Measurements from ENCODE around the gene PTH2. TPM values are rescaled to one million over a fixed set of nuclear protein-coding genes. Genes with fewer than 3 reads are reported as not detected.

PTH2 gene
- total and polyA plus RNA-seq, 2 of the 8 experiments (the other 6 are each of a cell fraction or from before 2014, with no cell fraction given), result not detected

- no peak overlapping the region for H2BK120ac ChIP-seq (replicated peaks; ENCODE audit: low read depth, low read length)
- H3K4ac ChIP-seq (replicated peaks; ENCODE audit: insufficient read length, low read depth, low read length), result no peak overlapping the region
- H3K18ac ChIP-seq (ENCODE audit: extremely low read depth, low read length), result no peak overlapping the region; the same call in 1 of the 2 replicates
- no peak overlapping the region for H3K56ac ChIP-seq (replicated peaks; ENCODE audit: insufficient read length, low read depth, low read length)
- H3K27me3 ChIP-seq (replicated peaks in 1 of 4; ENCODE audit: control insufficient read depth in 3 of 4, extremely low read depth in 1 of 4, insufficient read depth in 3 of 4, low read length in 3 of 4), result no peaks in the 10 kb centered on the region
- H3K4me1 ChIP-seq (replicated peaks in 1 of 4; ENCODE audit: control insufficient read depth in 3 of 4, insufficient read depth in 4 of 4, low read length in 3 of 4), result peaks cover 0 to 8% (median 3%) of the 10 kb centered on the region in 4 experiments; a peak in 6 of 7 replicates
- H3K9me3 ChIP-seq (ENCODE audit: insufficient read depth in 2 of 2, low read depth in 1 of 2, low read length in 1 of 2), result no peaks in the 10 kb centered on the region; a peak in 1 of 4 replicates
- no peak overlapping the region for H3K4me2 ChIP-seq (ENCODE audit: insufficient read depth in 1 of 2, low read depth in 2 of 2, low read length in 2 of 2)
- DNase-seq (ENCODE audit: low read depth in 1 of 2, low spot score in 2 of 2) (no peak), FAIRE-seq (no peak)
- H3K9ac ChIP-seq (replicated peaks in 1 of 4; ENCODE audit: extremely low read depth in 1 of 4, low read depth in 3 of 4, low read length in 3 of 4), result peak overlapping the region in 1 of 4 experiments; percentile 17; a peak in 2 of 7 replicates
- no peak overlapping the region for H3K23ac ChIP-seq (ENCODE audit: insufficient read length)
- no peaks in the 10 kb centered on the region for H3K79me2 ChIP-seq (ENCODE audit: control insufficient read depth in 1 of 2, insufficient read depth in 2 of 2, low read length in 2 of 2)
- no peak overlapping the region for H2BK5ac ChIP-seq (ENCODE audit: low read depth, low read length)
- H4K5ac ChIP-seq (ENCODE audit: insufficient read length, low read depth, low read length), result no peak overlapping the region
- 90% methylated on average over 18 of the region's 19 CpGs; no CpG with 5 or more reads in 1 of the 2 experiments for WGBS, 2 experiments (ENCODE audit: extremely low coverage in 1 of 2, insufficient coverage in 1 of 2, insufficient read length in 1 of 2, insufficient replicate concordance in 2 of 2, low coverage in 1 of 2, low lambda C conversion rate in 2 of 2, missing lambda C conversion rate in 1 of 2)
- no peak overlapping the region for H3K27ac ChIP-seq (ENCODE audit: low read depth, low read length)
- H3K79me1 ChIP-seq (ENCODE audit: low read depth, low read length), result no peaks in the 10 kb centered on the region
- peak overlapping the region; percentile 81 for H4K91ac ChIP-seq (replicated peaks; ENCODE audit: insufficient read length, low read length)
- H2BK15ac ChIP-seq (ENCODE audit: low read length), result 0 out of 2 replicates have a peak overlapping the region, but pooled peaks have one; percentile 46
- H3K23me2 ChIP-seq (ENCODE audit: low read depth, low read length), result no peaks in the 10 kb centered on the region
- ChIA-PET CTCF (ENCODE audit: partially characterized antibody) (interaction anchor here (2.7 kb wide), 1 partner anchor 9 kb away, joined by 15 read pairs; no protein-coding TSS in a partner anchor), POLR2A (ENCODE audit: partially characterized antibody) (interaction anchor here (1.1 to 6.8 kb wide), 3 partner anchors 11 to 26 kb away, joined by 4 to 50 read pairs (median 5); partner anchors contain the start of genes ALDH16A1 and RPS11)
- TF ChIP-seq MAX (IDR thresholded peaks at IDR 0.05), result 0 out of 2 replicates have a peak, but pooled peaks have one; percentile 1
- TF ChIP-seq SIN3A (conservative IDR thresholded peaks at IDR 0.05 in 1 of 2, IDR thresholded peaks at IDR 0.05 in 1 of 2; ENCODE audit: low read depth in 1 of 2, low read length in 2 of 2), result no peak
- TF ChIP-seq USF2 (IDR thresholded peaks at IDR 0.05; ENCODE audit: low read length), result no peak
- H2BK20ac ChIP-seq (ENCODE audit: low read length), result no peak overlapping the region
- no peak overlapping the region for H3K4me3 ChIP-seq (ENCODE audit: extremely low read depth in 1 of 4, insufficient read depth in 2 of 4, low read depth in 3 of 4, low read length in 4 of 4)
- peaks cover 2 to 7% (median 3%) of the 10 kb centered on the region in 4 experiments; a peak in 4 of 8 replicates for H3K36me3 ChIP-seq (ENCODE audit: control insufficient read depth in 2 of 4, insufficient read depth in 4 of 4, low read length in 3 of 4)
- no peak overlapping the region for H4K8ac ChIP-seq (ENCODE audit: extremely low read depth, insufficient read depth, low read length)
- H3K14ac ChIP-seq (ENCODE audit: insufficient read length), result no peak overlapping the region
- no peak overlapping the region for H2AK5ac ChIP-seq (ENCODE audit: low read depth, low read length)
- 0 out of 2 replicates have a peak overlapping the region, but pooled peaks have one; percentile 75 for H2BK12ac ChIP-seq (ENCODE audit: low read depth, low read length)
- no peaks in the 10 kb centered on the region for H4K20me1 ChIP-seq (replicated peaks in 1 of 2; ENCODE audit: control insufficient read depth in 1 of 2, insufficient read depth in 2 of 2, low read length in 2 of 2)
- no peak overlapping the region for H2AFZ ChIP-seq (ENCODE audit: low read length)
Measured at GRCh38 chr19:49468199-49468598, 45.0 kb upstream of the PTH2 start.
